HK-2 (cell line): ENCODE results near the gene EID1.
A peak's percentile ranks its signal among the peaks of the same experiment; 100 is the strongest.
"Not testable (repeated sequence)": the region's sequence is repeated elsewhere in the genome, so short reads cannot be mapped to it uniquely, and the experiment has no call there.

Source experiments
- DNase-seq: peaks from one replicate; pipeline ENCODE4 v3.0.0-alpha.2; 2018; ENCODE audit not compliant: unreplicated experiment

EID1 gene

DNA sequence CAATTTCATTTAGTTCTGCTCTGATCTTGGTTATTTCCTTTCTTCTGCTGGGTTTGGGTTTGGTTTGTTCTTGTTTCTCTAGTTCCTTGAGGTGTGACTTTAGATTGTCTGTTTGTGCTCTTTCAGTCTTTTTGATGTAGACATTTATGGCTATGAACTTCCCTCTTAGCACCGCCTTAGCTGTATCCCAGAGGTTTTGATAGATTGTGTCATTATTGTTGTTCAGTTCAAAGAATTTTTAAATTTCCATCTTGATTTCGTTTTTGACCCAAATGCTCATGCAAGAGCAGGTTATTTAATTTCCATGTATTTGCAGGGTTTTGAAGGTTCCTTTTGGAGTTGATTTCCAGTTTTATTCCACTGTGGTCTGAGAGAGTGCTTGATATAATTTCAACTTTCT lies 32.6 kb downstream of the EID1 start:
- DNase-seq: not testable (repeated sequence)

DNA sequence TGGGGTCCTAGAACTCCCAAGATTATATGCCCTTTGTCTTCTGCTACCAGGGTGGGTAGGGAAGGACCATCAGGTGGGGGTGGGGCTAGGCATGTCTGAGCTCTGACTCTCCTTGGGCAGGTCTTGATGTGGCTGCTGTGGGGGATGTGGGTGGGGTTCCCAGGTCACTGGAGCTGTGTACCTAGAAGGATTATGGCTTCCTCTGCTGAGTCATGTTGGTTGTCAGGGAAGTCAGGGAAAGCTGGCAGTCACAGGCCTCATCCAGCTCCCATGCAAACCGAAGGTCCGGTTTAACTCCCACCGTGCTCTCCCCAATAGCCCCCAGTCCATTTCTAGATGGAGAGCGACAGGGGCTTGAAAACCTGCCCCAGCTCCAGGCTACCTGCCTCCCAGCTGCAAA lies 35.2 kb downstream of the EID1 start:
- no peak for DNase-seq

DNA sequence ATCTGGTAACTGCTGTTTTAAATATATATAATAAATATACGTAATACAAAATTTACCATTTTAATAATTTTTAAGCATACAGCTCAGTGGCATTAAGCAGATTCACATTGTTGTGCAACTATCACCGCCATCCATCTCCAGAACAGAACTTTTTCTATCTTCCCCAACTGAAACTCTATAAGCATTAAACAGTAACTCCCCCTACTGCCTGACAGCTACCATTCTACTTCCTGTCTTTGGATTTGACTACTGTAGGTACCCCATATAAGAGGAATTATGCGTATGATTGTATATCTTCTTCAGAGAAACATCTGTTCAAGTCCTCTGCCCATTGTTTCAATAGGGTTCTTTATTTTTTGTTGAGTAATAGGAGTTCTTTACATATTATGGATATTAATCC lies 36.8 kb downstream of the EID1 start:
- no peak for DNase-seq

DNA sequence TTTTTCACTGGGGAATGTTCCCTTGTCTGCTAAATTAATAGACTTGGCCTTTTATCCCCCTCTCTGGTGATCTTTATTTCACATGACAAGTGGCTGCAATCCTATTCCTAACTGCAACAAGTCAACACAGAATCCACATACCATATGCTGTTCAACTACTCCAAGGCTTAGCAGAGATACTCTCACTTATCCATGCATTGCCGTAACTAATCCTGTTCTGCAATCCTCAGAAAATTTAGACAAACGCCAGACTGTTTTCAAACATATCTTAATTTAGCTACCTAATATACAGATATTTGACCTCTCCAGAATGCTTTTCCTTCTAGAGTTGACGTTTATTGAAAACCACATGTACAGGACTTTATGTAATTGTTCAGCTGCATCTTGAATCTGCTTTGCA lies 37.9 kb downstream of the EID1 start:
- no peak for DNase-seq

DNA sequence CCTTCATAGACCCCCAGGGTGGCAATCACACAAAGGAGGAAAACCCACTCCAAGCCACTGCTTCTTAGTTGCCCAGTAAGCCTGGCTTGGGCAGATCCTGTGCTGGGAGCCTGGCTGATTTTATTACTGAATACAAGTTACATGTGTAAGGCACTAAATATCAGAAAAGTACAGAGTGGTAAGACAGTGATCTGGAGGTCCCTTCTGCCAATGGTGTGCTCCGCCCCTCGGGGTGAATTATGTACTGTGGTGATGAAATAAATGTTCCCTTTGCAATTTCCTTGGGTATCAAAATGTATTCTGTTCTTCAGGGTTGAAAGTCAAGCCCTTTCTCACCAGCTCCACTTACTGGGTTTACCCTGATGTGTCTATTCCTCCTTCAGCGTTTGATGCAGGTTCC lies 38.8 kb downstream of the EID1 start:
- DNase-seq: no peak

DNA sequence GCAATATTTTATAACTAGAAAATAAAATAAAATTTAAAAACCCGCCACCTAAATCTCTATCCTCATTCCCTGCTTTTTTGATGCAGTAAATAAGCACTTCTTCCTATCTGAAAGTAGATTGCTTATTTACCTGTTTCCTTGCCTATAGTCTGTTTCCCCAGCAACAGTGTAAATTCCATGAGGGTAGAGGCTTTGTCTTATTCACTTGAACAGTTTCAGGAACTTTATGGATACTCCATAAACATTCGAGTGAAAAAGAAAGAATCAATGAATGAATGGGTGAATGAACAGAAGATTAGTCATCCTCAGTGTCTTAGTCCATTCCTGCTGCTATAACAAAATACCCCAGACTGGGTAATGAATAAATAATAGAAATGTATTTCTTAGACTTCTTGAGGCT lies 44.1 kb downstream of the EID1 start:
- DNase-seq: no peak

DNA sequence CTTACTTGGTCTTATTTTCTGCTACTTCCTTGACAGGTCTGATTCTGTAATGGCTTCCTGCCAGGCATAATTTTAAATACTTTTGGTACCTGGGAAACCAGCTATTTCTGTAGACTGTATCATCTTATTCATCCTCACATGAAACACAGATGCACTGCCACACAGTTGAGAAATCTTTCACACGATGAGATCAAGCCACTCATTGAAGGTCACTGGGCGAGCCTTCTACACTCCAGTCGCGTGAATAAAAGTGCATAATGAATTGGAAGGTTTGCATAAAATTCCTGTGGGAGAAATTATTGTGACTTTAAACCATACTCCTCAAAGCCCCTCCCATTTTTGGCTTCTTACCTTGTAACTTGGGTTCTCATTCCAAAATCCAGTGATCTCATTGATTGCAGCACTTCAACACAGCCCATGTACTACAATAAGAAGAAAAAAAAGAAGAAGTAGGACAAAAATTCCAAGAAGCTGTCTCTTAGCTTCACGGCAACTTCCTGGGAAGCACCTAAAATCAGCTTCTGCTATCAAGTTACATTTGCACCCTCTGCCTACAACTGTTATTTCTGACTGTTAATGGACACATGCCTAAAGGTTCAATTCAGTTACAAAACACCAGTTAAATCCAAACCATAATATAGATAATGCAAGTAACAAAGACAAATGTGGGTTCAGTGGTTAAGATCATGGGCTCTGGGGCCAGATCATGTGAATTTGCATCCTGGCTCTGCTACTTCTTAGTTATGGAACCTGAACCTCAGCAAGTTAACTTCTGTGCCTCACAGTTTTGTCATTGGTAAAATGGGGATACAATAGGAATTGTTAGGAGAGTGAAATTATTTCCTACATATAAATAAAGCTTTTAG lies 46.8 kb downstream of the EID1 start:
- no peak for DNase-seq

DNA sequence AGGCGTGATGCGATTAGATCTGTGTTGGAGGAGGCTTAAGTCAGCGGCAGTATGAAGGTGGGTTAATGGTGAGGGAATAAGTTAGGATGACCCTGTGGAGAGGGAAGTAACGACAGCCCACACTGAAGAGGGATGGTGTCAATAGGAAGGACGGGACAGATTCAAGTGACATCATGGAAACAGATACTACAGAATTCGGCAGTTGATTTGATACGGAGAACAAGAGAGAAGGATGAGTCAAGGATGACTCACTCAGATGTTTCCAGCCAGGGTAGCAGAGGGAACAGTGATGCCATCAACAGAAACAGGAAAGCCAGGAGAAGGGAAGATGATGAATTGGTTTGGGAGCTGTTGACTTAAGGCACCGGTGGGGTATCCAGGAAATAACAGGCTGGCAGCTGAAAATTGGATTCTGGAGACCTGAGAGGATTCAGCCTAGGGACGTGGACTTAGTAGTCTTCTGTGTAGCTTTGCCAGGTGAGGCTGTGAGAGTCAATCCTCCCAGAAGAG lies 47.8 kb downstream of the EID1 start:
- peak; percentile 21 for DNase-seq

DNA sequence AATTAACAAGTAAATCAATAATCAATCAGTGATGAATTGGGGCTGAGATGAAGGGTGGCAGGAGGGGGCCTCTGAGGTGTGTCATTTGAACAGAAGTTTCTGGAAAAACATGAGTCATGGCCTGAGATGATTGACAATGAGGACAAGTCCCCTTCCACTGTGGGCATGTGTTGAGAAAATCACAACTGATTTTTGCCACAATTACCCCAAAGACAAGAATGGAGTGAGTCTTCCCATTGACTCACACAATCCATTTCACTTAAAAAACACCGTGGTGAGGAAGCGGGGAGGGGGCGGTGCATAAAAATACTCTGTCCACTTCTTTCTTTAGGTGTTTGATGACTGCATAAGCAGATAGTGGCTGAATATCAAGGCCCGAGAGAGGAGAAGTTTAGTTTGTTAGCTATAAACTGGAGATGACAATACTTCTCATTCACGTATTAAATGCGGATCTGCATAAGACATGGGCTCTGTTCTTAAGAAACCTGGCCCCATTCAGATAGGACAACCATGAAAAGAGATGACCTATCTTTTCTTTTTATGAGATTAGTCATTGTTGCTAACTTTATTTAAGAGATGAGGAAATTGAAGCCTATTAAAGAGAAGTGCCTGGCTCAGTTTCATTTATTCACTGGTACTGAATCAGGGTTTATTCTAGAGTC lies 51.1 kb downstream of the EID1 start:
- no peak for DNase-seq

DNA sequence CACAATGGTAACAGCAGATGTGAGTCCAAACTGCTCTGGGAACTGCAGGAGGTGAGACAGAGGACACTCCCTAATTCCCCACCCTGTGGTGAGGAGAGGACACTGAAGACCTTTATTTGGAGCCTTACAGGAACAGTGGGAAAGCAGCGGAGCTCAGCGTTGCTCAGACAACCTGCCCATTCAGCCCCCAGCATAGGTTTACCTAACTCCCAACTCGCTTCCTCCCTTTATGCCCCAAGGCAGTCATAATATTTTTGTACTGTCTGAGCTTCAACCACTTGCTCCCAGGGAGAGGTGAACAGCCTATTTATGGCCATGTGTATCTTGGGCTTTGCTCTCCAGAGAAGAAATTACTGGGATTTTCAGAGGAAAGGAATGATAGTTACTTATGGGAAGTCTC lies 51.7 kb downstream of the EID1 start:
- DNase-seq: no peak
